HL-60 (cell line): ENCODE measurements around the gene FBXO11.

Source experiments
- DNase-seq, 2 experiments: peaks; one replicate each; pipeline ENCODE4 v3.0.0-alpha.2; 2010 to 2020; ENCODE audit warnings: low read depth in 1 of 2, low spot score in 1 of 2
- H3K27ac ChIP-seq: fragments of 250-450 bp; sonication (Bioruptor Pico); replicated peaks from 2 replicates; pipeline ENCODE4 v1.5.1; 2020; ENCODE audit warnings: mild to moderate bottlenecking, moderate library complexity
- H3K27me3 ChIP-seq: fragments of 250-450 bp; sonication (Bioruptor Pico); 2 replicates; pipeline ENCODE4 v1.5.1; 2021; ENCODE audit warnings: mild to moderate bottlenecking, moderate library complexity; ENCODE audit not compliant: insufficient read depth, poor library complexity, severe bottlenecking
- H3K4me3 ChIP-seq: replicated peaks from 2 replicates; pipeline ENCODE4 v1.5.1; 2011; ENCODE audit warnings: mild to moderate bottlenecking, control low read depth, low read length; ENCODE audit not compliant: insufficient read depth
- GABPA ChIP-seq: IDR thresholded peaks from 2 replicates; pipeline ENCODE4 v1.6.1; 2012; ENCODE audit warnings: low read depth
- POLR2AphosphoS5 ChIP-seq: IDR thresholded peaks from 2 replicates; pipeline ENCODE4 v1.6.1; 2012; ENCODE audit warnings: low read depth
- SPI1 ChIP-seq: IDR thresholded peaks from 2 replicates; pipeline ENCODE4 v1.6.1; 2012; ENCODE audit warnings: low read depth, mild to moderate bottlenecking, borderline replicate concordance
- long read RNA-seq: library from polyadenylated mRNA; unstranded; transcript quantifications from one replicate; pipeline ENCODE4 v2.0.0, GENCODE V29; 2020
- TF ChIP-seq, protein P1 (sequence below): IDR thresholded peaks from 2 replicates; pipeline ENCODE4 v1.6.1; 2012; ENCODE audit warnings: low read depth; ENCODE audit not compliant: insufficient replicate concordance
- TF ChIP-seq, protein P2 (sequence below): IDR thresholded peaks from one replicate; pipeline ENCODE4 v1.5.1; 2011; ENCODE audit warnings: low read length, control low read depth, inconsistent platforms; ENCODE audit not compliant: insufficient read depth

The FBXO11 gene
- long read RNA-seq, full-length matches to known transcripts, result 20 of 44 reads
- long read RNA-seq, partial matches to known transcripts, result 13 of 44 reads
- long read RNA-seq, other reads (novel, unspliced or antisense), result 11 of 44 reads

DNA sequence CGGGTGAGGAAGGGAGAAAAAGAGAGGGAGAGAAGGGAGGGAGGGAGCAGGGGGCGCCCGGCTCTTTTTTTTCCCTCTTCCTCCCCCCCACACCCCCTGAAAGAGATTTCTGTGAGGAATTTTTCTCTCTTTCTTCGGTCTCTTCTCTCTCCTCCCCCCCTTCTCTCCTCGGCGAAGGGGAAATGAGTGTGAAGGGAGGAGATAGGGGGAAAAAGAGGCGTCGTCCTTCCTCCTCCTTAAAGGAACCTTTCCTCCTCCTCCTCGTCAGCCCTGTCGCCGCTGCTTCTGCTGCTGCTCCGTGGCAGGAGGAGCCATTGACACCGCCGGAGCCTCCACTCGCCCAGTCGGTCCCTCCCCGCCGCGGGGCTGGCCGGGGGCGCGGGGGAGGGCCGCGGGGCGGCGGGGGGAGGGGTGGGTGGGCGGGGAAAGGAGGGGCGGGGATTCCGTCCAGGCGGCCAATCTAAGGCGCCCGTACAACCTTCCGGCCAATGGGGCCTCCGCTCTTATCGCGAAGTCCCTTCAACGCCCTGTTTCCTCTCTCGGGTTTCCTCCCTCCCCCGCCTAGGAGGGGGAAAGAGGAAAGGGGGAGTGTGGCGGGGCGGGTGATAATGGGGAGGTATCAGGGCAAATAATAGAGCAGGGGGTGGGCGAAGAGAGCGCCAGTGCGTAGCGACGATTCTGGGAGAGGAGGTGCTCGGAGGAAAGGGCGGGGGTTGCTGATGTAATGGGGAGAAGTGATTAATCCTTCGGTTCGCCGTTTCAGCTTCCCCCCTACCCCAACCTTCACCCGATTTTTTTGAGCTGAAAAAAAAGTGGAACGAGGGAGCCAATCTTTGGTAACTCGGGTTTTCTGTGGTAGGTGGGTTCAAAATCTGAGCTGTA, at the start of gene FBXO11:
Gene FBXO11 (minus strand): TSS at position 342 of the 882 bp plus-strand sequence. CDS start 778 bp downstream, outside the sequence.
- TF ChIP-seq, protein P1, sequence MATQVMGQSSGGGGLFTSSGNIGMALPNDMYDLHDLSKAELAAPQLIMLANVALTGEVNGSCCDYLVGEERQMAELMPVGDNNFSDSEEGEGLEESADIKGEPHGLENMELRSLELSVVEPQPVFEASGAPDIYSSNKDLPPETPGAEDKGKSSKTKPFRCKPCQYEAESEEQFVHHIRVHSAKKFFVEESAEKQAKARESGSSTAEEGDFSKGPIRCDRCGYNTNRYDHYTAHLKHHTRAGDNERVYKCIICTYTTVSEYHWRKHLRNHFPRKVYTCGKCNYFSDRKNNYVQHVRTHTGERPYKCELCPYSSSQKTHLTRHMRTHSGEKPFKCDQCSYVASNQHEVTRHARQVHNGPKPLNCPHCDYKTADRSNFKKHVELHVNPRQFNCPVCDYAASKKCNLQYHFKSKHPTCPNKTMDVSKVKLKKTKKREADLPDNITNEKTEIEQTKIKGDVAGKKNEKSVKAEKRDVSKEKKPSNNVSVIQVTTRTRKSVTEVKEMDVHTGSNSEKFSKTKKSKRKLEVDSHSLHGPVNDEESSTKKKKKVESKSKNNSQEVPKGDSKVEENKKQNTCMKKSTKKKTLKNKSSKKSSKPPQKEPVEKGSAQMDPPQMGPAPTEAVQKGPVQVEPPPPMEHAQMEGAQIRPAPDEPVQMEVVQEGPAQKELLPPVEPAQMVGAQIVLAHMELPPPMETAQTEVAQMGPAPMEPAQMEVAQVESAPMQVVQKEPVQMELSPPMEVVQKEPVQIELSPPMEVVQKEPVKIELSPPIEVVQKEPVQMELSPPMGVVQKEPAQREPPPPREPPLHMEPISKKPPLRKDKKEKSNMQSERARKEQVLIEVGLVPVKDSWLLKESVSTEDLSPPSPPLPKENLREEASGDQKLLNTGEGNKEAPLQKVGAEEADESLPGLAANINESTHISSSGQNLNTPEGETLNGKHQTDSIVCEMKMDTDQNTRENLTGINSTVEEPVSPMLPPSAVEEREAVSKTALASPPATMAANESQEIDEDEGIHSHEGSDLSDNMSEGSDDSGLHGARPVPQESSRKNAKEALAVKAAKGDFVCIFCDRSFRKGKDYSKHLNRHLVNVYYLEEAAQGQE, result no peak
- TF ChIP-seq SPI1 (peak; percentile 60; the same call in 1 of the 2 replicates), GABPA (peak; percentile 33; the same call in 1 of the 2 replicates), POLR2AphosphoS5 (peak; percentile 82)
- TF ChIP-seq, protein P2, sequence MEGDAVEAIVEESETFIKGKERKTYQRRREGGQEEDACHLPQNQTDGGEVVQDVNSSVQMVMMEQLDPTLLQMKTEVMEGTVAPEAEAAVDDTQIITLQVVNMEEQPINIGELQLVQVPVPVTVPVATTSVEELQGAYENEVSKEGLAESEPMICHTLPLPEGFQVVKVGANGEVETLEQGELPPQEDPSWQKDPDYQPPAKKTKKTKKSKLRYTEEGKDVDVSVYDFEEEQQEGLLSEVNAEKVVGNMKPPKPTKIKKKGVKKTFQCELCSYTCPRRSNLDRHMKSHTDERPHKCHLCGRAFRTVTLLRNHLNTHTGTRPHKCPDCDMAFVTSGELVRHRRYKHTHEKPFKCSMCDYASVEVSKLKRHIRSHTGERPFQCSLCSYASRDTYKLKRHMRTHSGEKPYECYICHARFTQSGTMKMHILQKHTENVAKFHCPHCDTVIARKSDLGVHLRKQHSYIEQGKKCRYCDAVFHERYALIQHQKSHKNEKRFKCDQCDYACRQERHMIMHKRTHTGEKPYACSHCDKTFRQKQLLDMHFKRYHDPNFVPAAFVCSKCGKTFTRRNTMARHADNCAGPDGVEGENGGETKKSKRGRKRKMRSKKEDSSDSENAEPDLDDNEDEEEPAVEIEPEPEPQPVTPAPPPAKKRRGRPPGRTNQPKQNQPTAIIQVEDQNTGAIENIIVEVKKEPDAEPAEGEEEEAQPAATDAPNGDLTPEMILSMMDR, result no peak
- H3K27ac ChIP-seq, result peak within 1 kb of the TSS; percentile 98
- peak; percentile 90 to 97 for DNase-seq
- H3K27me3 ChIP-seq, result no peaks in the 10 kb centered on the region
- H3K4me3 ChIP-seq, result peak within 1 kb of the TSS; percentile 82

DNA sequence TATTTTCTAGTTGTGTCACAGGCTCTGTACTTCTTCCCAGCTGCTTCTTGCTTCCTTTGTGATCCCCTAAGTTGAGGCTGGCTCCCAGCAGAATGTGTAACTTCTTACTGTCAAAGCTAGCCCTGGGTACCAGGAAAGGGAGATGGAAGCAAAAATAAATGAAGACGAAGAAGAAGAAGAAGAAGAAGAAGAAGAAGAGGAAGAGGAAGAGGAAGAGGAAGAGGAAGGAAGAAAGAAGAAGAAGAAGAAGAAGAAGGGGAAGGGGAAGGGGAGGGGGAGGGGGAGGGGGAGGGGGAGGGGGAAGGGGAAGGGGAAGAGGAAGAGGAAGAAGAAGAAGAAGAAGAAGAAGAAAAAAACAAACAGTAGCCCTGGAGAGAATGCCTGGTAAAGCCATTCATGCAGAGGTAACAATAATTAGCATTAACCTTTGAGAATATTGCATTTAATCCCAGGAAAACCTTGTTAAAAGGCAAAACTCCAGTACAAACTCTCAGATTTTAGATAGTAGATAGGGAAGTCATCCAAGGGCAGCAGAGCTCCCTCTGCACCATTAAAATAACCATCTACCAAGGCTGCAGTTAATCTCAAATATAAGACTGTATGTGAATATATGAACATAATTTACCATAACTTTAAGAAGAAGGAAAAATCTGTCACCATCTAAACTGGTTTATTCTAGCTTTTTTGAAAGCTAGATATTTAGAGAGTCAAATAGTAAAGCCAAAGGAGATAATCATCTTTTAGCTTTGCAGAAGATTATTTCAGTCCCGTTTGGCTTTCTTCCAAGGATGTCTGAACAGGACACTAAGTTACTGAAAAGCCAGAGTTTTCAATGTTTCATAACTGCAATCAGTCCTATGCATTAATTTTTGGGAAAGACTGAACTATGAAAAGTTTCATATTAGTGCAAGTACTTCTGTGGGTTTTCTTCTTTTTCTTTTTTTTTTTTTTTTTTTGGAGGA, 44.3 kb upstream of the FBXO11 start:
- H3K27ac ChIP-seq, result no peak overlapping the region
- TF ChIP-seq GABPA (no peak), SPI1 (no peak), POLR2AphosphoS5 (no peak)
- TF ChIP-seq, protein P2, result no peak
- TF ChIP-seq, protein P1, result no peak
- DNase-seq, result no peak
- peaks cover 3% of the 10 kb centered on the region for H3K27me3 ChIP-seq
- no peak overlapping the region for H3K4me3 ChIP-seq

DNA sequence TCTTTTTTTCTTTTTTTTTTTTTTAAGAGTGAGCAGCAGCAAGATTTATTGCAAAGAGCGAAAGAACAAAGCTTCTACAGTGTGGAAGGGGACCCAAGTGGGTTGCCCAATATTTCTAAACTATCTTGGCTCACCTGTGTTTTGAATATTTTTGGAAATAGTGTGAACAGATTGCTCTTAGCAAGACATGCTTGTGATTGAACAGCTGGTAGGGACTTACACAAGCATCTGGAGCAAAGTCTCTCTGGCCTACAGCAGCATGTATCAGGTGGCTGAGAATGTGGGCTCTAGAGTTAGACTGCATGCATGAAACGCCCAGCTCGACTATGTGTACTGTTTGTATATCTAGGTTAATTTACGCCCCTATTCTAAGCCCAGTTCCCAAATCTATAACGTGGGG, 40.3 kb upstream of the FBXO11 start:
- DNase-seq, result no peak
- Histone ChIP-seq H3K27me3 (no peaks in the 10 kb centered on the region), H3K27ac (no peak overlapping the region), H3K4me3 (no peak overlapping the region)
- TF ChIP-seq, protein P2, result no peak
- TF ChIP-seq POLR2AphosphoS5 (no peak), SPI1 (no peak)
- TF ChIP-seq, protein P1, result no peak
